Mesangial cell (primary cell): Measurements from ENCODE around the gene RMND5B. TPM values are rescaled to one million over a fixed set of nuclear protein-coding genes. Genes with fewer than 3 reads are reported as not detected.

Experiments used
- total RNA-seq: library from RNA; depleted of rRNA; stranded (reverse); fragments of >200 nt; gene quantifications from 2 replicates; pipeline ENCODE4 v1.2.3, GENCODE V29; 2015

RMND5B gene, protein sequence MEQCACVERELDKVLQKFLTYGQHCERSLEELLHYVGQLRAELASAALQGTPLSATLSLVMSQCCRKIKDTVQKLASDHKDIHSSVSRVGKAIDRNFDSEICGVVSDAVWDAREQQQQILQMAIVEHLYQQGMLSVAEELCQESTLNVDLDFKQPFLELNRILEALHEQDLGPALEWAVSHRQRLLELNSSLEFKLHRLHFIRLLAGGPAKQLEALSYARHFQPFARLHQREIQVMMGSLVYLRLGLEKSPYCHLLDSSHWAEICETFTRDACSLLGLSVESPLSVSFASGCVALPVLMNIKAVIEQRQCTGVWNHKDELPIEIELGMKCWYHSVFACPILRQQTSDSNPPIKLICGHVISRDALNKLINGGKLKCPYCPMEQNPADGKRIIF
- 17.2 and 17.3 TPM in 2 replicates for total RNA-seq

GRCh38 chr5:178130576-178131445 lies at the start of gene RMND5B:
TSS of gene RMND5B (plus strand) at chr5:178131014. CDS start at chr5:178138120, 7,106 bp downstream.

DNA sequence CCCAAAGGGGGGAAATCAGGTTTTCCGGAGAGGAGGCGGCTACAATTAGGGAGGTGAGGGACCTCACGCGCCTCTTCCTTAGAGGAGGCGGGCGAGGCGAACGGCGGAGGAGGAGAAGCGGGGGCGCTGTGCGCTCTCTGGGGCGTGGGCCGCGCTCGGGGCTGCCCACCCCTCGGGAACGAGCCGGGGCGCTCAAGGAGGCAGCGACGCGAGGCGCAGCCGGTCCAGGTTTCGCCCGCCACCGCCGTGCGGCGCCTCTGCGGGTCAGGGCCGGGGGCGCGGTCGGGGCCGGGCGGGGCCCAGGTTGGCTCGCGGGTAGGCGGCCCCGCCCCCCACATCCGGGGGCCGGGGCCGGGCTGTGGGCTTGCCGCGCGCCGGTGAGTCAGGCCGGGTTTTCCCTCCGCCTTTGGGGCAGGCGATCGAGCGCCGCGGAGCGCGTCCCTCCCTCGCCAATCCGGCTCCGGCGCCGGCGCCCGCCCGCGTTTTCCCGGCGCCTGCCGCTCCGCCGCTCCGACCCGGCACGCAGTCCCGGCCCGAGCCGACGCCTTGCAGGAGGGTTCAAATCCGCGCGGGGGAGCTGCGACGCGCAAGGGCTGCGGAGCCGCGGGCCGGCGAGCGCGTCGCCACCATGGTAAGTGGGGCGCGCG lies 17.6 kb upstream of the RMND5B start, which contains the start of gene N4BP3:
TSS of gene N4BP3 (plus strand) at position 392 of the 647 bp plus-strand sequence. CDS start 6,052 bp downstream, outside the sequence.

DNA sequence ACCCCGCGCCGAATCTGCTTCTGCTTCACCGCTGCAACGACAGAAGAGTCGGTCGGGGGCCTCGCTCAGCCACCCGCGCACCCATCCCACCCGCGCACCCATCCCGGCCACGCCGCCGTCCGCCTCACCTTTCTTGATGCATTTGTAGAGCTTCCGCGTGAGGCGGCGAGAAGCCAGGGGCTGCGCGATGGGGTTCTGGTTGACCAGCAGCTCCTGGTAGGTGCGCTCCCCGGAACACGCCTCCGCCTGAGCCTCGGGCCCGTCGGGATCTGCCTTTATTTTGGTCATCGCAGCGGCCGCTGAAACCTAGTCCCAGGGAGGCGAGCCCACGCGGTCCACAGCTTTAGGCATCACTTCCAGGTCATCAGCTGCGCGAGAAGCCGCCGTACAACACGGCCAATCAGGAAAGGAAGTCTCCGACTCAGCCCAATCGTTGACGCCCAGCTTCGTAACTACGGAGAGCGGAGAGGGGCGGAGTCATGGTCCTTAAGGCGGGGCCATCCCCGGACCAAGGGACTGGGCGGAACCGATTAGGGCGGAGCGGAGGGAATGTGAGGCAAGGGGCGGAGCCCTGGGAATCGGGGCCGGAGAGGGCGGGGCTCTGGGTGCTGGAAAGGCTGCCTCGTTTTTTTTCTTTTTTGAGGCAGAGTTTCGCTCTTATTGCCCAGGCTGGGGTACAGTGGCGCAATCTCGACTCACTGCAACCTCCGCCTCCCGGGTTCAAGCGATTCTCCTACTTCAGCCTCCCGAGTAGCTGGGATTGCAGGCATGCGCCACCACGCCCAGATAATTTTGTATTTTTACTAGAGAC lies 22.9 kb downstream of the RMND5B start, which contains the start of gene NHP2:
TSS of gene NHP2 (minus strand) at position 356 of the 811 bp plus-strand sequence. CDS start at position 288, 68 bp downstream.

GRCh38 chr5:178187014-178187413 lies 56.2 kb downstream of the RMND5B start, which contains the start of gene GMCL2:
TSS of gene GMCL2 (minus strand) at chr5:178187371. CDS start at chr5:178187299, 72 bp downstream.

Other genes with a start within 250 kb of the RMND5B start
- not detected in 2 replicates for gene PROP1, start 134.8 kb upstream of the RMND5B start, total RNA-seq
- gene N4BP3, start 17.5 kb upstream of the RMND5B start, total RNA-seq = 1.3 and 1.8 TPM in 2 replicates
- gene NHP2, start 22.9 kb downstream of the RMND5B start, total RNA-seq = 204 and 400 TPM in 2 replicates
- gene GMCL2, start 56.4 kb downstream of the RMND5B start, total RNA-seq = not detected in 2 replicates
- gene HNRNPAB, start 73.5 kb downstream of the RMND5B start, total RNA-seq = 79.9 and 175 TPM in 2 replicates
- 21.5 and 54.4 TPM in 2 replicates for gene PHYKPL, start 101.8 kb downstream of the RMND5B start, total RNA-seq